SK-MEL-5 (cell line): ENCODE results near the gene PIEZO1. TPM values are rescaled to one million over a fixed set of nuclear protein-coding genes. Genes with fewer than 3 reads are reported as not detected.
A peak's percentile ranks its signal among the peaks of the same experiment; 100 is the strongest.
"Not testable (repeated sequence)": the region's sequence is repeated elsewhere in the genome, so short reads cannot be mapped to it uniquely, and the experiment has no call there.

ENCODE experiments used
- DNase-seq: peaks from one replicate; pipeline ENCODE4 v3.0.0-alpha.2; 2016; ENCODE audit warnings: low read depth, low spot score
- in situ Hi-C: cut with HindIII; loops from 2 replicates; pipeline ENCODE4 v1.10.0; 2016; ENCODE audit warnings: low sequenced_read_pairs, high pct_unique_total_duplicates, low pct_unique_long_range_greater_than_20kb
- total RNA-seq: library from RNA; depleted of rRNA; stranded (reverse); fragments of >200 nt; shearing (Covaris generic); gene quantifications from 2 replicates; pipeline ENCODE4 v1.2.3, GENCODE V29; 2014; rRNA removed

PIEZO1 gene
- total RNA-seq, 1 experiment from 2014 or later = 44.1 TPM

GRCh38 chr16:88681709-88682451 is 103.1 kb downstream of the PIEZO1 start:
- in situ Hi-C loops = no loop called here
- DNase-seq = no peak

GRCh38 chr16:88681084-88681680 is 103.8 kb downstream of the PIEZO1 start:
- in situ Hi-C loops = no loop called here
- no peak for DNase-seq

GRCh38 chr16:88680554-88681083 is 104.4 kb downstream of the PIEZO1 start:
- no peak for DNase-seq
- in situ Hi-C loops = no loop called here

GRCh38 chr16:88678224-88678979 is 106.6 kb downstream of the PIEZO1 start:
- in situ Hi-C loops = no loop called here
- no peak for DNase-seq

- DNase-seq = no peak
- in situ Hi-C loops = no loop called here
These were observed 107.3 kb downstream of the PIEZO1 start for GRCh38 chr16:88677721-88678120.

GRCh38 chr16:88676502-88677242 is 108.3 kb downstream of the PIEZO1 start:
- no peak for DNase-seq
- in situ Hi-C loops = no loop called here

GRCh38 chr16:88673716-88674379 is 111.2 kb downstream of the PIEZO1 start:
- in situ Hi-C loops = no loop called here
- DNase-seq = no peak

GRCh38 chr16:88672776-88673175 is 112.2 kb downstream of the PIEZO1 start:
- in situ Hi-C loops = no loop called here
- peak; percentile 54 for DNase-seq

GRCh38 chr16:88671806-88672205 is 113.2 kb downstream of the PIEZO1 start:
- DNase-seq = no peak
- in situ Hi-C loops = no loop called here

GRCh38 chr16:88669980-88670379 is 115.0 kb downstream of the PIEZO1 start:
- in situ Hi-C loops = no loop called here

GRCh38 chr16:88669493-88669892 is 115.5 kb downstream of the PIEZO1 start:
- DNase-seq, in situ Hi-C loops: not testable (repeated sequence)

More at GRCh38 chr16:88669980-88670379, 115.0 kb downstream of the PIEZO1 start:
- no peak for DNase-seq

GRCh38 chr16:88667461-88667860 is 117.6 kb downstream of the PIEZO1 start:
- in situ Hi-C loops = no loop called here
- DNase-seq = no peak

GRCh38 chr16:88665570-88665969 is 119.5 kb downstream of the PIEZO1 start:
- in situ Hi-C loops = no loop called here
- DNase-seq = no peak

Other genes starting within 250 kb of the PIEZO1 start
- 5.9 and 10.4 TPM in 2 replicates for gene ZC3H18, start 214.8 kb downstream of the PIEZO1 start, total RNA-seq
- not detected in 2 replicates for gene IL17C, start 146.6 kb downstream of the PIEZO1 start, total RNA-seq
- 34.2 and 41.9 TPM in 2 replicates for gene CYBA, start 134.2 kb downstream of the PIEZO1 start, total RNA-seq
- gene MVD, start 122.1 kb downstream of the PIEZO1 start, total RNA-seq = 11.6 and 13.0 TPM in 2 replicates
- not detected in 2 replicates for gene SNAI3, start 98.7 kb downstream of the PIEZO1 start, total RNA-seq
- 9.6 TPM in 2 replicates for gene RNF166, start 78.8 kb downstream of the PIEZO1 start, total RNA-seq
- 15.1 and 15.5 TPM in 2 replicates for gene CTU2, start 78.7 kb downstream of the PIEZO1 start, total RNA-seq
- 13.8 and 17.4 TPM in 2 replicates for gene CDT1, start 18.6 kb upstream of the PIEZO1 start, total RNA-seq
- 209 and 226 TPM in 2 replicates for gene APRT, start 26.7 kb upstream of the PIEZO1 start, total RNA-seq
- gene GALNS, start 71.7 kb upstream of the PIEZO1 start, total RNA-seq = 15.2 and 15.4 TPM in 2 replicates
- 79.3 and 86.0 TPM in 2 replicates for gene TRAPPC2L, start 71.9 kb upstream of the PIEZO1 start, total RNA-seq
- gene PABPN1L, start 81.4 kb upstream of the PIEZO1 start, total RNA-seq = not detected in 2 replicates
- not detected in 2 replicates for gene CBFA2T3, start 192.0 kb upstream of the PIEZO1 start, total RNA-seq